K562 (cell line): ENCODE data around the gene LGR6. TPM values are rescaled to one million over a fixed set of nuclear protein-coding genes. Genes with fewer than 3 reads are reported as not detected.

Source experiments
- ATF7 ChIP-seq: fragments of 450-650 bp; IDR thresholded peaks from 2 replicates; pipeline ENCODE4 v1.7.1; 2014; ENCODE audit warnings: mild to moderate bottlenecking, moderate library complexity
- BDP1 ChIP-seq: IDR thresholded peaks from 3 replicates; pipeline ENCODE4 v1.6.1; 2011; ENCODE audit not compliant: insufficient read length, insufficient read depth
- CBX2 ChIP-seq: fragments of 200-600 bp; sonication (generic); IDR thresholded peaks from one replicate; pipeline ENCODE4 v1.6.1; 2012; ENCODE audit warnings: mild to moderate bottlenecking, low read length, inconsistent platforms; ENCODE audit not compliant: insufficient read depth, poor library complexity, severe bottlenecking
- CCAR2 ChIP-seq: fragments of 200-400 bp; formaldehyde crosslinking; IDR thresholded peaks from 2 replicates; pipeline ENCODE4 v1.6.1; 2017; ENCODE audit warnings: mild to moderate bottlenecking, low read depth, low read length
- CEBPG ChIP-seq, 3 experiments: fragments of 200-800 bp in 1 of 3; sonication (Bioruptor generic) in 1 of 3; sonication (generic) in 1 of 3; formaldehyde crosslinking in 1 of 3; IDR thresholded peaks in 2 of 3; conservative IDR thresholded peaks in 1 of 3; 2 replicates each; pipeline versions ENCODE4 v1.6.1 to v1.8.0; 2016 to 2022; ENCODE audit warnings: missing compliant biosample characterization in 2 of 3, missing genetic modification characterization in 2 of 3, mild to moderate bottlenecking in 1 of 3, missing genetic modification reagents in 1 of 3
- CTBP1 ChIP-seq: fragments of 450-650 bp; IDR thresholded peaks from 2 replicates; pipeline ENCODE4 v1.6.1; 2016; ENCODE audit warnings: borderline replicate concordance
- DIDO1 ChIP-seq: fragments of 450-650 bp; IDR thresholded peaks from 2 replicates; pipeline ENCODE4 v1.6.1; 2016; ENCODE audit warnings: low read depth, missing biosample characterization, missing genetic modification characterization
- NFIC ChIP-seq: fragments of 450-650 bp; IDR thresholded peaks from 2 replicates; pipeline ENCODE4 v1.6.1; 2017; ENCODE audit warnings: mild to moderate bottlenecking, inconsistent platforms
- NR1H2 ChIP-seq: sonication (generic); formaldehyde crosslinking; IDR thresholded peaks from 2 replicates; pipeline ENCODE4 v1.4.0; 2020; ENCODE audit warnings: mild to moderate bottlenecking, missing genetic modification reagents
- PHTF2 ChIP-seq: fragments of 250-450 bp; sonication (Bioruptor Pico); IDR thresholded peaks from 2 replicates; pipeline ENCODE4 v1.5.0; 2021; ENCODE audit warnings: mild to moderate bottlenecking
- STAT5A ChIP-seq: IDR thresholded peaks from 2 replicates; pipeline ENCODE4 v1.6.1; 2012; ENCODE audit warnings: low read length, inconsistent platforms, borderline replicate concordance
- TOE1 ChIP-seq, 2 experiments: fragments of 450-650 bp in 1 of 2; sonication (generic) in 1 of 2; formaldehyde crosslinking in 1 of 2; IDR thresholded peaks; 2 replicates each; pipeline versions ENCODE4 v1.7.1 to v1.8.0; 2016 to 2022; ENCODE audit warnings: borderline replicate concordance in 2 of 2, mild to moderate bottlenecking in 2 of 2, antibody characterized with exemption in 1 of 2, inconsistent platforms in 1 of 2, low read depth in 1 of 2, missing genetic modification reagents in 1 of 2, moderate library complexity in 1 of 2
- TSC22D4 ChIP-seq: fragments of 450-650 bp; IDR thresholded peaks from 2 replicates; pipeline ENCODE4 v1.6.1; 2016; ENCODE audit warnings: missing genetic modification characterization, missing biosample characterization, control low read depth
- VEZF1 ChIP-seq: fragments of 200-800 bp; sonication (Bioruptor generic); IDR thresholded peaks from 2 replicates; pipeline ENCODE4 v1.6.1; 2017; ENCODE audit warnings: missing genetic modification characterization, missing compliant biosample characterization
- ZEB2 ChIP-seq: fragments of 450-650 bp; IDR thresholded peaks from 2 replicates; pipeline ENCODE4 v1.6.1; 2016
- ZKSCAN8 ChIP-seq: fragments of 200-800 bp; sonication (Bioruptor generic); IDR thresholded peaks from 2 replicates; pipeline ENCODE4 v1.6.1; 2016; ENCODE audit warnings: missing genetic modification characterization, missing compliant biosample characterization
- ZNF121 ChIP-seq: sonication (generic); formaldehyde crosslinking; conservative IDR thresholded peaks from 2 replicates; pipeline ENCODE4 v1.8.0; 2022; ENCODE audit warnings: missing genetic modification reagents
- ZNF780A ChIP-seq: fragments of 250-450 bp; sonication (Bioruptor Pico); IDR thresholded peaks from 2 replicates; pipeline ENCODE4 v1.5.0; 2021; ENCODE audit warnings: mild to moderate bottlenecking
- polyA plus RNA-seq, 8 experiments: library from polyadenylated mRNA; depleted of rRNA in 4 of 8; stranded (reverse) in 5 of 8; unstranded in 3 of 8; fragments of >200 nt; fragmentation: Nextera tagmentation in 2 of 8; fragmentation: Illumina TruSeq in 1 of 8; extraction: Ambion mirVana in 2 of 8; extraction: Trizol in 1 of 8; gene quantifications; 2 replicates each; pipeline versions ENCODE4 v1.2.1 to v1.2.3, GENCODE V29; 2011 to 2014; ENCODE audit warnings: inconsistent platforms in 1 of 8, missing spikeins in 1 of 8
- total RNA-seq, 7 experiments: library from RNA; depleted of rRNA in 6 of 7; stranded (reverse); fragments of >200 nt in 6 of 7; fragmentation: Illumina TruSeq in 2 of 7; extraction: Trizol in 2 of 7; gene quantifications; 2 replicates each; pipeline versions ENCODE4 v1.2.1 to v1.2.3, GENCODE V29; 2011 to 2021; ENCODE audit warnings: low replicate concordance in 1 of 7
- TF ChIP-seq, protein P1 (sequence below): fragments of 450-650 bp; IDR thresholded peaks from 2 replicates; pipeline ENCODE4 v1.7.1; 2018; ENCODE audit warnings: mild to moderate bottlenecking, low read depth; ENCODE audit not compliant: partially characterized antibody
- TF ChIP-seq, protein P2 (sequence below), 2 experiments: fragments of 450-650 bp; conservative IDR thresholded peaks; 2 replicates each; pipeline ENCODE4 v1.6.1; 2017; ENCODE audit warnings: mild to moderate bottlenecking in 2 of 2, moderate library complexity in 2 of 2
- TF ChIP-seq, protein P3 (sequence below): sonication (generic); formaldehyde crosslinking; IDR thresholded peaks from 2 replicates; pipeline ENCODE4 v1.9.0; 2022; ENCODE audit warnings: mild to moderate bottlenecking, missing genetic modification reagents

Gene LGR6
- total and polyA plus RNA-seq, 9 of the 15 experiments (the other 6 are each of a cell fraction or from before 2014, with no cell fraction given), result 0.01 to 0.54 (median 0.17) TPM; not detected in 1

DNA sequence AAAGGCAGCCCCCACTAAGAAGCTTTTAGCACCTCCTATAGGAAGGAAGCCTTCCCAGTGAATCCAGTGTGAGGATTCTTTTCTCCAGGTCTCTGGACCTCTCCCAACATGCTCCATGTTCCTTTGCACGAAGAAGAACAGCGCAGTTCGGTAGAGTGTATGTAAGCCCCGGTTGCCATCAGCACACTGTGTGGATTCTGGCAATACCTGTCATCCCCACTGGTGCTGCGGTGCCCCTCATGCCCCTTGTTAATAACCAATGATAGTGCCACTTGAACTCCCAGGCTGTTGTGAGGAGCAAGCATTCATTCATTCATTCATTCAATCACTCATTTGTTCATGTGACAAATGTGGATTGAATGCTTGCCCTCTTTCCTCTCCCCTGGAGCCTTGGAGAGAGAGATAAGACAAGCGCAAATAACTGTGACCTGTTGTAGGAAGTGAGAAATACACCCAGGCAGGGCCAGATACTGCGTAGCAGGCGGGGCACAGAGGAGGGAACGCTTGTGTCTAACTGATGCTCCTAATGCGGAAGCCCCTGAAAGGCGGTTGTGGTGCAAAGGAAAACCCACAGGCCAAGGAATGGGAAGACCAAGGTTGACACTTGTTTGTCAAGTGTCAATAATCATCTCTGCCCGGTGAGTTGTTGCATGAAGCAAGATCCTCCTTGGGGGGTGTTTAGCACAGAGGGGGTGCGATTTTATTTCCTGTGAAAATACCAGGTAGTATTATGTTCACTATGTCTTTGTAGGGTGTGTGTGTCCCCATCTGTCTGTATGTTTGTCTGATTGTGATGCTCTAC, 9.8 kb downstream of the LGR6 start (continued):
- TF ChIP-seq, protein P1, sequence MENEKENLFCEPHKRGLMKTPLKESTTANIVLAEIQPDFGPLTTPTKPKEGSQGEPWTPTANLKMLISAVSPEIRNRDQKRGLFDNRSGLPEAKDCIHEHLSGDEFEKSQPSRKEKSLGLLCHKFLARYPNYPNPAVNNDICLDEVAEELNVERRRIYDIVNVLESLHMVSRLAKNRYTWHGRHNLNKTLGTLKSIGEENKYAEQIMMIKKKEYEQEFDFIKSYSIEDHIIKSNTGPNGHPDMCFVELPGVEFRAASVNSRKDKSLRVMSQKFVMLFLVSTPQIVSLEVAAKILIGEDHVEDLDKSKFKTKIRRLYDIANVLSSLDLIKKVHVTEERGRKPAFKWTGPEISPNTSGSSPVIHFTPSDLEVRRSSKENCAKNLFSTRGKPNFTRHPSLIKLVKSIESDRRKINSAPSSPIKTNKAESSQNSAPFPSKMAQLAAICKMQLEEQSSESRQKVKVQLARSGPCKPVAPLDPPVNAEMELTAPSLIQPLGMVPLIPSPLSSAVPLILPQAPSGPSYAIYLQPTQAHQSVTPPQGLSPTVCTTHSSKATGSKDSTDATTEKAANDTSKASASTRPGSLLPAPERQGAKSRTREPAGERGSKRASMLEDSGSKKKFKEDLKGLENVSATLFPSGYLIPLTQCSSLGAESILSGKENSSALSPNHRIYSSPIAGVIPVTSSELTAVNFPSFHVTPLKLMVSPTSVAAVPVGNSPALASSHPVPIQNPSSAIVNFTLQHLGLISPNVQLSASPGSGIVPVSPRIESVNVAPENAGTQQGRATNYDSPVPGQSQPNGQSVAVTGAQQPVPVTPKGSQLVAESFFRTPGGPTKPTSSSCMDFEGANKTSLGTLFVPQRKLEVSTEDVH, result no peak
- TF ChIP-seq NFIC, result peak; percentile 38; the same call in 1 of the 2 replicates
- TF ChIP-seq, protein P2, sequence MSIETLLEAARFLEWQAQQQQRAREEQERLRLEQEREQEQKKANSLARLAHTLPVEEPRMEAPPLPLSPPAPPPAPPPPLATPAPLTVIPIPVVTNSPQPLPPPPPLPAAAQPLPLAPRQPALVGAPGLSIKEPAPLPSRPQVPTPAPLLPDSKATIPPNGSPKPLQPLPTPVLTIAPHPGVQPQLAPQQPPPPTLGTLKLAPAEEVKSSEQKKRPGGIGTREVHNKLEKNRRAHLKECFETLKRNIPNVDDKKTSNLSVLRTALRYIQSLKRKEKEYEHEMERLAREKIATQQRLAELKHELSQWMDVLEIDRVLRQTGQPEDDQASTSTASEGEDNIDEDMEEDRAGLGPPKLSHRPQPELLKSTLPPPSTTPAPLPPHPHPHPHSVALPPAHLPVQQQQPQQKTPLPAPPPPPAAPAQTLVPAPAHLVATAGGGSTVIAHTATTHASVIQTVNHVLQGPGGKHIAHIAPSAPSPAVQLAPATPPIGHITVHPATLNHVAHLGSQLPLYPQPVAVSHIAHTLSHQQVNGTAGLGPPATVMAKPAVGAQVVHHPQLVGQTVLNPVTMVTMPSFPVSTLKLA (conservative IDR thresholded peaks at IDR 0.05), result peak in 1 of 2 experiments; percentile 31; a peak in 1 of 4 replicates
- no peak for TF ChIP-seq PHTF2 (CRISPR knock-in tag)
- TF ChIP-seq BDP1, result no peak
- TF ChIP-seq DIDO1, result no peak
- peak; percentile 82 for TF ChIP-seq CTBP1
- TF ChIP-seq CBX2, result no peak
- 0 out of 2 replicates have a peak, but pooled peaks have one; percentile 26 for TF ChIP-seq ZEB2
- no peak for TF ChIP-seq ZNF121 (CRISPR knock-in tag)
- no peak for TF ChIP-seq ZNF780A (CRISPR knock-in tag)
- no peak for TF ChIP-seq CCAR2
- TF ChIP-seq VEZF1 (CRISPR knock-in tag), result peak; percentile 50; the same call in 1 of the 2 replicates
- 0 out of 2 replicates have a peak, but pooled peaks have one; percentile 13 for TF ChIP-seq ATF7
- peak; percentile 34; the same call in 1 of the 2 replicates for TF ChIP-seq STAT5A
- no peak for TF ChIP-seq NR1H2 (CRISPR knock-in tag)
- TF ChIP-seq CEBPG (CRISPR knock-in tag; IDR thresholded peaks at IDR 0.05), result 0 out of 2 replicates have a peak, but pooled peaks have one; percentile 35
- TF ChIP-seq CEBPG (tag; conservative IDR thresholded peaks at IDR 0.05 in 1 of 2, IDR thresholded peaks at IDR 0.05 in 1 of 2), result no peak
- TF ChIP-seq ZKSCAN8 (CRISPR knock-in tag), result peak; percentile 24; the same call in 1 of the 2 replicates
- TF ChIP-seq TOE1 (IDR thresholded peaks at IDR 0.05; ENCODE audit: borderline replicate concordance), result no peak
- no peak for TF ChIP-seq TOE1 (CRISPR knock-in tag; IDR thresholded peaks at IDR 0.05; ENCODE audit: borderline replicate concordance, low read depth)
- TF ChIP-seq, protein P3, sequence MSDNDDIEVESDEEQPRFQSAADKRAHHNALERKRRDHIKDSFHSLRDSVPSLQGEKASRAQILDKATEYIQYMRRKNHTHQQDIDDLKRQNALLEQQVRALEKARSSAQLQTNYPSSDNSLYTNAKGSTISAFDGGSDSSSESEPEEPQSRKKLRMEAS (CRISPR knock-in tag), result peak; percentile 3; the same call in 1 of the 2 replicates
- no peak for TF ChIP-seq TSC22D4 (tag)
